HG03439 (cell line): Measurements from ENCODE around the gene CCL15.
"Not testable (repeated sequence)": the region's sequence is repeated elsewhere in the genome, so short reads cannot be mapped to it uniquely, and the experiment has no call there.

Experiments
- ATAC-seq: cut with Tn5 transposase; IDR thresholded peaks from one replicate; pipeline ENCODE4 v1.9.1; 2021; ENCODE audit warnings: mild to moderate bottlenecking, moderate library complexity; ENCODE audit not compliant: unreplicated experiment

CCL15 gene

GRCh38 chr17:36001110-36001771, at the start of gene CCL15:
Gene CCL15, minus strand, starts transcription at chr17:36001553. Its CDS starts 61 bp downstream, at chr17:36001492.
- ATAC-seq, result no peak

- no peak for ATAC-seq
Measured at GRCh38 chr17:36049643-36050042, 48.3 kb upstream of the CCL15 start.

GRCh38 chr17:36048066-36048465, 46.7 kb upstream of the CCL15 start:
- no peak for ATAC-seq

GRCh38 chr17:36036235-36036634, 34.9 kb upstream of the CCL15 start:
- ATAC-seq, result no peak

- ATAC-seq, result no peak
Measured at GRCh38 chr17:36034127-36034526, 32.8 kb upstream of the CCL15 start.

- ATAC-seq, result no peak
Measured at GRCh38 chr17:36030956-36031355, 29.6 kb upstream of the CCL15 start.

GRCh38 chr17:36027761-36028160, 26.4 kb upstream of the CCL15 start:
- no peak for ATAC-seq

- ATAC-seq, result no peak
Measured at GRCh38 chr17:36024106-36024869, 22.9 kb upstream of the CCL15 start.

- no peak for ATAC-seq
Measured at GRCh38 chr17:36019423-36019822, 18.1 kb upstream of the CCL15 start.

GRCh38 chr17:36017799-36018198, 16.4 kb upstream of the CCL15 start, which contains the start of gene CCL23:
Gene CCL23, minus strand, starts transcription at chr17:36017972. Its CDS starts 75 bp downstream, at chr17:36017897.
- ATAC-seq, result no peak

GRCh38 chr17:36016555-36016954, 15.2 kb upstream of the CCL15 start:
- no peak for ATAC-seq

- not testable (repeated sequence) for ATAC-seq
Measured at GRCh38 chr17:36015895-36016294, 14.5 kb upstream of the CCL15 start.

GRCh38 chr17:36014946-36015345, 13.6 kb upstream of the CCL15 start:
- no peak for ATAC-seq

GRCh38 chr17:36011201-36011600, 9.8 kb upstream of the CCL15 start:
- ATAC-seq, result no peak

- no peak for ATAC-seq
Measured at GRCh38 chr17:36008998-36009665, 7.8 kb upstream of the CCL15 start.

- no peak for ATAC-seq
Measured at GRCh38 chr17:36004594-36005108, 3.3 kb upstream of the CCL15 start.

- ATAC-seq, result no peak
Measured at GRCh38 chr17:36002631-36003030, 1.3 kb upstream of the CCL15 start.

- no peak for ATAC-seq
Measured at GRCh38 chr17:36001862-36002603, 680 bp upstream of the CCL15 start.

GRCh38 chr17:36000732-36001109, 632 bp downstream of the CCL15 start:
- ATAC-seq, result no peak

GRCh38 chr17:35998756-35999155, 2.6 kb downstream of the CCL15 start:
- no peak for ATAC-seq

GRCh38 chr17:35998018-35998545, 3.3 kb downstream of the CCL15 start:
- ATAC-seq, result no peak
